Measurements from ENCODE around the gene HNRNPUL2. TPM values are rescaled to one million over a fixed set of nuclear protein-coding genes. Genes with fewer than 3 reads are reported as not detected.
"Not testable (repeated sequence)": the region's sequence is repeated elsewhere in the genome, so short reads cannot be mapped to it uniquely, and the experiment has no call there.

Gene HNRNPUL2
- total RNA-seq, 1 experiment from 2014 or later: 4.1 TPM

GRCh38 chr11:62708793-62709192, 18.5 kb downstream of the HNRNPUL2 start:
- in situ Hi-C loops (cut with HindIII; ENCODE audit: low pct_unique_long_range_greater_than_20kb, low sequenced_read_pairs): no loop called here
- DNase-seq (ENCODE audit: low read depth, low spot score): no peak

- no peak for DNase-seq (ENCODE audit: low read depth, low spot score)
- in situ Hi-C loops (cut with HindIII; ENCODE audit: low pct_unique_long_range_greater_than_20kb, low sequenced_read_pairs): no loop called here
These were observed 18.9 kb downstream of the HNRNPUL2 start for GRCh38 chr11:62708392-62708791.

- in situ Hi-C loops (cut with HindIII; ENCODE audit: low pct_unique_long_range_greater_than_20kb, low sequenced_read_pairs): no loop called here
- no peak for DNase-seq (ENCODE audit: low read depth, low spot score)
These were observed 19.9 kb downstream of the HNRNPUL2 start, which contains the start of the genes BSCL2 and GNG3 for GRCh38 chr11:62707277-62707861. Gene BSCL2, minus strand, starts transcription at chr11:62707424. Its CDS starts 229 bp downstream, at chr11:62707195. Gene GNG3, plus strand, starts transcription at chr11:62707676. Its CDS starts 620 bp downstream, at chr11:62708296.

- DNase-seq (ENCODE audit: low read depth, low spot score): no peak
These were observed 20.4 kb downstream of the HNRNPUL2 start for GRCh38 chr11:62706850-62707247.

GRCh38 chr11:62705880-62706849, 21.1 kb downstream of the HNRNPUL2 start:
- peak; percentile 86 for DNase-seq (ENCODE audit: low read depth, low spot score)
- in situ Hi-C loops (cut with HindIII; ENCODE audit: low pct_unique_long_range_greater_than_20kb, low sequenced_read_pairs): no loop called here

More at GRCh38 chr11:62706850-62707247, 20.4 kb downstream of the HNRNPUL2 start:
- in situ Hi-C loops (cut with HindIII; ENCODE audit: low pct_unique_long_range_greater_than_20kb, low sequenced_read_pairs): no loop called here

- in situ Hi-C loops (cut with HindIII; ENCODE audit: low pct_unique_long_range_greater_than_20kb, low sequenced_read_pairs): no loop called here
- no peak for DNase-seq (ENCODE audit: low read depth, low spot score)
These were observed 21.8 kb downstream of the HNRNPUL2 start for GRCh38 chr11:62705413-62705812.

- in situ Hi-C loops (cut with HindIII; ENCODE audit: low pct_unique_long_range_greater_than_20kb, low sequenced_read_pairs); DNase-seq (ENCODE audit: low read depth, low spot score): not testable (repeated sequence)
These were observed 23.3 kb downstream of the HNRNPUL2 start for GRCh38 chr11:62703921-62704320.

- in situ Hi-C loops (cut with HindIII; ENCODE audit: low pct_unique_long_range_greater_than_20kb, low sequenced_read_pairs): no loop called here
- no peak for DNase-seq (ENCODE audit: low read depth, low spot score)
These were observed 25.0 kb downstream of the HNRNPUL2 start for GRCh38 chr11:62702246-62702645.

GRCh38 chr11:62694455-62695167, 32.6 kb downstream of the HNRNPUL2 start:
- peak; percentile 82 for DNase-seq (ENCODE audit: low read depth, low spot score)
- in situ Hi-C loops (cut with HindIII; ENCODE audit: low pct_unique_long_range_greater_than_20kb, low sequenced_read_pairs): no loop called here

- DNase-seq (ENCODE audit: low read depth, low spot score); in situ Hi-C loops (cut with HindIII; ENCODE audit: low pct_unique_long_range_greater_than_20kb, low sequenced_read_pairs): not testable (repeated sequence)
These were observed 33.6 kb downstream of the HNRNPUL2 start for GRCh38 chr11:62693624-62694023.

GRCh38 chr11:62689421-62690183, 37.7 kb downstream of the HNRNPUL2 start, which contains the start of gene LRRN4CL:
Gene LRRN4CL, minus strand, starts transcription at chr11:62689530. Its CDS starts 1,022 bp downstream, at chr11:62688508.
- DNase-seq (ENCODE audit: low read depth, low spot score): peak; percentile 47
- in situ Hi-C loops (cut with HindIII; ENCODE audit: low pct_unique_long_range_greater_than_20kb, low sequenced_read_pairs): no loop called here

- DNase-seq (ENCODE audit: low read depth, low spot score): no peak
- in situ Hi-C loops (cut with HindIII; ENCODE audit: low pct_unique_long_range_greater_than_20kb, low sequenced_read_pairs): no loop called here
These were observed 38.8 kb downstream of the HNRNPUL2 start for GRCh38 chr11:62688491-62688890.

- DNase-seq (ENCODE audit: low read depth, low spot score): no peak
- in situ Hi-C loops (cut with HindIII; ENCODE audit: low pct_unique_long_range_greater_than_20kb, low sequenced_read_pairs): no loop called here
These were observed 39.5 kb downstream of the HNRNPUL2 start for GRCh38 chr11:62687508-62688396.

GRCh38 chr11:62682518-62682917, 44.7 kb downstream of the HNRNPUL2 start:
- in situ Hi-C loops (cut with HindIII; ENCODE audit: low pct_unique_long_range_greater_than_20kb, low sequenced_read_pairs): no loop called here
- no peak for DNase-seq (ENCODE audit: low read depth, low spot score)

- peak; percentile 84 for DNase-seq (ENCODE audit: low read depth, low spot score)
- in situ Hi-C loops (cut with HindIII; ENCODE audit: low pct_unique_long_range_greater_than_20kb, low sequenced_read_pairs): no loop called here
These were observed 46.4 kb downstream of the HNRNPUL2 start for GRCh38 chr11:62680825-62681240.
